HCT116 (cell line): ENCODE measurements around the gene LINGO3. TPM values are rescaled to one million over a fixed set of nuclear protein-coding genes. Genes with fewer than 3 reads are reported as not detected.

Source experiments
- ATAC-seq: fragments of 200-7000 bp; cut with Tn5 transposase; 2 replicates; pipeline ENCODE4 v1.9.1; 2020; ENCODE audit warnings: mild to moderate bottlenecking, moderate library complexity
- BruUV-seq: library from RNA; stranded (reverse); fragments of 400-500 nt; replicated peaks from 2 replicates; lab custom pipeline; 2021; lab: Mats Ljungman, UMichigan
- CTCF ChIA-PET: fragments of 300-600 bp; sonication (Branson Sonifier 250); formaldehyde crosslinking; loops from one replicate; lab custom pipeline; 2021; ENCODE audit warnings: antibody characterized with exemption; lab: Charles Lee
- POLR2A ChIA-PET: fragments of 300-600, 350-600 bp; sonication (Branson Sonifier 250); formaldehyde crosslinking; loops from one replicate; lab custom pipeline; 2021; ENCODE audit warnings: antibody characterized with exemption; lab: Charles Lee
- RAD21 ChIA-PET, 2 experiments: fragments of 300-600 bp; sonication (Branson Sonifier 250); formaldehyde crosslinking; loops; one replicate each; lab custom pipeline; 2023; ENCODE audit warnings: low total read pairs in 2 of 2; ENCODE audit not compliant: uncharacterized antibody in 2 of 2, unreplicated experiment in 2 of 2, low non-redundant PET in 1 of 2; lab: Charles Lee
- DNase-seq: peaks from one replicate; pipeline ENCODE4 v3.0.0-alpha.2; 2010; ENCODE audit warnings: low read depth, low spot score
- H2AFZ ChIP-seq: fragments of 200-600 bp; shearing (Covaris generic), sonication (generic); 2 replicates; pipeline ENCODE4 v1.6.1; 2017; ENCODE audit warnings: low read depth, mixed run types, mixed read lengths, antibody characterized with exemption, low read length; ENCODE audit not compliant: poor library complexity, severe bottlenecking
- H3K27ac ChIP-seq: 2 replicates; pipeline ENCODE4 v1.5.1; 2012; ENCODE audit warnings: low read depth, low read length
- H3K27me3 ChIP-seq: fragments of 200-600 bp; sonication (generic); 2 replicates; pipeline ENCODE4 v1.6.1; 2016; ENCODE audit warnings: mixed run types, low read length, mixed read lengths; ENCODE audit not compliant: insufficient read depth
- H3K36me3 ChIP-seq, 2 experiments: fragments of 200-500 bp in 1 of 2; fragments of 200-600 bp in 1 of 2; sonication (Bioruptor generic) in 1 of 2; sonication (generic) in 1 of 2; 2 replicates each; pipeline versions ENCODE4 v1.5.1 to v1.6.1; 2014 to 2016; ENCODE audit warnings: low read length in 2 of 2, inconsistent platforms in 1 of 2, mixed read lengths in 1 of 2, mixed run types in 1 of 2; ENCODE audit not compliant: insufficient read depth in 2 of 2, control insufficient read depth in 1 of 2
- H3K4me1 ChIP-seq, 2 experiments: fragments of 200-600 bp in 1 of 2; sonication (generic) in 1 of 2; 2 replicates each; pipeline versions ENCODE4 v1.5.1 to v1.6.1; 2012 to 2017; ENCODE audit warnings: low read length in 2 of 2, inconsistent platforms in 1 of 2, mild to moderate bottlenecking in 1 of 2, mixed read lengths in 1 of 2, mixed run types in 1 of 2, moderate library complexity in 1 of 2; ENCODE audit not compliant: insufficient read depth in 2 of 2, control insufficient read depth in 1 of 2
- H3K4me2 ChIP-seq: fragments of 200-600 bp; sonication (generic); 2 replicates; pipeline ENCODE4 v1.6.1; 2017; ENCODE audit warnings: mixed run types, low read length, mixed read lengths
- H3K4me3 ChIP-seq, 2 experiments: fragments of 200-600 bp in 1 of 2; sonication (generic) in 1 of 2; replicated peaks in 1 of 2; 2 replicates each; pipeline ENCODE4 v1.5.1; 2011 to 2016; ENCODE audit warnings: low read length in 2 of 2, control low read depth in 1 of 2, low read depth in 1 of 2, mild to moderate bottlenecking in 1 of 2, mixed read lengths in 1 of 2, mixed run types in 1 of 2
- H3K79me2 ChIP-seq: fragments of 200-600 bp; sonication (generic); 2 replicates; pipeline ENCODE4 v1.6.1; 2017; ENCODE audit warnings: mild to moderate bottlenecking, mixed run types, low read length, moderate library complexity, mixed read lengths; ENCODE audit not compliant: insufficient read depth
- H3K9ac ChIP-seq: fragments of 200-600 bp; sonication (generic); 2 replicates; pipeline ENCODE4 v1.6.1; 2016; ENCODE audit warnings: low read length, mixed read lengths
- H3K9me2 ChIP-seq: fragments of 200-600 bp; sonication (generic), shearing (Covaris generic); 2 replicates; pipeline ENCODE4 v1.6.1; 2017; ENCODE audit warnings: mixed run types, mild to moderate bottlenecking, moderate library complexity; ENCODE audit not compliant: insufficient read depth
- H3K9me3 ChIP-seq, 2 experiments: fragments of 200-500 bp in 1 of 2; fragments of 200-600 bp in 1 of 2; sonication (Bioruptor generic) in 1 of 2; sonication (generic) in 1 of 2; 2 replicates each; pipeline ENCODE4 v1.6.1; 2014 to 2017; ENCODE audit warnings: low read length in 2 of 2, mixed read lengths in 2 of 2, inconsistent platforms in 1 of 2, low read depth in 1 of 2, mild to moderate bottlenecking in 1 of 2, mixed run types in 1 of 2, moderate library complexity in 1 of 2; ENCODE audit not compliant: control insufficient read depth in 1 of 2, insufficient read depth in 1 of 2
- H4K20me1 ChIP-seq: fragments of 200-600 bp; sonication (generic), shearing (Covaris generic); 2 replicates; pipeline ENCODE4 v1.6.1; 2017; ENCODE audit warnings: mixed run types, mild to moderate bottlenecking, moderate library complexity; ENCODE audit not compliant: insufficient read depth
- EGR1 ChIP-seq: IDR thresholded peaks from 2 replicates; pipeline ENCODE4 v1.6.1; 2012; ENCODE audit warnings: low read depth
- FOSL1 ChIP-seq: IDR thresholded peaks from 2 replicates; pipeline ENCODE4 v1.6.1; 2012; ENCODE audit warnings: low read depth
- JUND ChIP-seq: IDR thresholded peaks from 2 replicates; pipeline ENCODE4 v1.6.1; 2012
- RAD21 ChIP-seq: IDR thresholded peaks from 2 replicates; pipeline ENCODE4 v1.6.1; 2012; ENCODE audit warnings: low read depth, mild to moderate bottlenecking
- SIN3A ChIP-seq: IDR thresholded peaks from 2 replicates; pipeline ENCODE4 v1.6.1; 2012; ENCODE audit warnings: low read depth
- SRF ChIP-seq: IDR thresholded peaks from 2 replicates; pipeline ENCODE4 v1.6.1; 2012; ENCODE audit warnings: low read depth
- ZFX ChIP-seq: fragments of 450-650 bp; IDR thresholded peaks from 2 replicates; pipeline ENCODE4 v1.6.1; 2017
- ZNF274 ChIP-seq: fragments of 200-500 bp; sonication (Bioruptor generic); IDR thresholded peaks from 2 replicates; pipeline ENCODE4 v1.6.1; 2014; ENCODE audit warnings: mild to moderate bottlenecking, low read depth, low read length, inconsistent platforms
- intact Hi-C: fragments of 100-400 bp; cut with micrococcal nuclease; formaldehyde crosslinking; loops from 2 replicates; pipeline ENCODE4 v1.10.0; 2022
- total RNA-seq: library from RNA; stranded (reverse); gene quantifications from one replicate; pipeline ENCODE4 v1.2.1, GENCODE V29; 2021; ENCODE audit not compliant: unreplicated experiment

Gene LINGO3
- total RNA-seq, 1 experiment from 2014 or later = not detected

GRCh38 chr19:2341982-2342381 lies 34.0 kb upstream of the LINGO3 start:
- no peak overlapping the region for H3K27ac ChIP-seq
- H3K4me1 ChIP-seq = peaks cover 5 to 8% of the 10 kb centered on the region in 2 experiments; a peak in 3 of 4 replicates
- H2AFZ ChIP-seq = no peak overlapping the region
- no TSS peak for BruUV-seq
- intact Hi-C loops = no loop called here
- H3K4me3 ChIP-seq = no peak overlapping the region
- H3K4me2 ChIP-seq = no peak overlapping the region
- H3K36me3 ChIP-seq = no peaks in the 10 kb centered on the region
- TF ChIP-seq JUND = no peak
- TF ChIP-seq ZNF274 = no peak
- no peak for TF ChIP-seq SIN3A
- no peak for TF ChIP-seq RAD21
- TF ChIP-seq SRF = no peak
- no peak for TF ChIP-seq ZFX
- no peak for TF ChIP-seq FOSL1
- no peaks in the 10 kb centered on the region for H4K20me1 ChIP-seq
- peaks cover 5% of the 10 kb centered on the region; the same call in 1 of the 2 replicates for H3K79me2 ChIP-seq
- ChIA-PET RAD21 (no interaction called here), CTCF (no interaction called here), POLR2A (no interaction called here)
- ATAC-seq (no peak), DNase-seq (no peak)
- H3K9me3 ChIP-seq = no peaks in the 10 kb centered on the region
- no peaks in the 10 kb centered on the region for H3K9me2 ChIP-seq
- H3K9ac ChIP-seq = no peak overlapping the region
- H3K27me3 ChIP-seq = no peaks in the 10 kb centered on the region

DNA sequence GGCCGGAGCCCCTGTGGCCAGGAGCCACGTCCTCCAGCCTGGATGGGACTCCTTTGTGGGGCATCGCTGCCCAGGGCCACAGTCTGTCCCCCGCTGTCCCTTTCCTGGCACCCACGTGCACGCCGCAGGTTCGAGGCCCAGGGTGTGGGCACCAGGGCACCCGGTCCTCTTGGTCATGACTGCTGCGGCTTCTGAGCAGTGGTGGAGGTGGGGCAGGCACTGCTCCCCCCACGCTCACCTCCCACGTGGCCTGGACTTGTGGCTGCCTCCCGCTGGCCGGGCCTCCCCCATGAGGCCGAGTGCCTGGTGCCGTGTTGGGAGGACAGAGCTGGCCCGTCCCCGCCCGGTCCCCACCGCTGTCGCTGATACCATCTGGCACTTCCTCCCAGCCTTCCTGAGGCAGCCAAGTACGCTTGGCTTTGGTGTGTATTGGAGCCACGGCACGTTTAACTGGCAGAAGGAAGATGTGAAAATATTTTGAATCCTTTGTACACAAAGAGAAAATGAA lies 33.3 kb upstream of the LINGO3 start:
- no peak for TF ChIP-seq EGR1
- H3K9me3 ChIP-seq = peaks cover 0 to 2% of the 10 kb centered on the region in 2 experiments; a peak in 1 of 4 replicates
- no peaks in the 10 kb centered on the region for H4K20me1 ChIP-seq
- H3K27me3 ChIP-seq = no peaks in the 10 kb centered on the region
- no peak overlapping the region for H3K27ac ChIP-seq
- H3K4me2 ChIP-seq = no peak overlapping the region
- no TSS peak for BruUV-seq
- DNase-seq (no peak), ATAC-seq (no peak)
- no peak overlapping the region for H3K9ac ChIP-seq
- intact Hi-C loops = no loop called here
- ChIA-PET POLR2A (no interaction called here), RAD21 (no interaction called here), CTCF (no interaction called here)
- peaks cover 5 to 8% of the 10 kb centered on the region in 2 experiments; a peak in 3 of 4 replicates for H3K4me1 ChIP-seq
- no peak overlapping the region for H2AFZ ChIP-seq
- no peaks in the 10 kb centered on the region for H3K36me3 ChIP-seq
- peaks cover 12% of the 10 kb centered on the region; the same call in 1 of the 2 replicates for H3K79me2 ChIP-seq
- H3K4me3 ChIP-seq = no peak overlapping the region
- H3K9me2 ChIP-seq = no peaks in the 10 kb centered on the region
